GM23338 (cell line): Measurements from ENCODE around the gene GTSE1. TPM values are rescaled to one million over a fixed set of nuclear protein-coding genes. Genes with fewer than 3 reads are reported as not detected.

Experiments used
- ATAC-seq: fragments of 200-7000 bp; cut with Tn5 transposase; 3 replicates; pipeline ENCODE4 v1.9.1; 2020
- DNase-seq: peaks from one replicate; pipeline ENCODE4 v3.0.0-alpha.2; 2015; ENCODE audit warnings: low spot score
- H2AFZ ChIP-seq: fragments of 200-600 bp; sonication (generic); 2 replicates; pipeline ENCODE4 v1.8.0; 2016; ENCODE audit warnings: antibody characterized with exemption, mild to moderate bottlenecking, moderate library complexity
- H3F3A ChIP-seq: fragments of 200-600 bp; sonication (generic); replicated peaks from 2 replicates; pipeline ENCODE4 v1.8.0; 2017; ENCODE audit warnings: antibody characterized with exemption, mixed run types, low read depth
- H3K27ac ChIP-seq: fragments of 200-600 bp; sonication (generic); 2 replicates; pipeline ENCODE4 v1.6.1; 2016; ENCODE audit warnings: low read depth
- H3K27me3 ChIP-seq: fragments of 200-600 bp; sonication (generic); 2 replicates; pipeline ENCODE4 v1.8.0; 2016; ENCODE audit warnings: mild to moderate bottlenecking, mixed run types, moderate library complexity; ENCODE audit not compliant: insufficient read depth
- H3K36me3 ChIP-seq: fragments of 200-600 bp; sonication (generic); 2 replicates; pipeline ENCODE4 v1.8.0; 2016; ENCODE audit warnings: mild to moderate bottlenecking; ENCODE audit not compliant: insufficient read depth
- H3K4me1 ChIP-seq: fragments of 200-600 bp; sonication (generic); 2 replicates; pipeline ENCODE4 v1.8.0; 2016; ENCODE audit warnings: mild to moderate bottlenecking, moderate library complexity; ENCODE audit not compliant: insufficient read depth
- H3K4me2 ChIP-seq: fragments of 200-600 bp; sonication (generic); 2 replicates; pipeline ENCODE4 v1.7.1; 2017; ENCODE audit warnings: mixed run types
- H3K4me3 ChIP-seq: fragments of 200-600 bp; sonication (generic); 2 replicates; pipeline ENCODE4 v1.6.1; 2016; ENCODE audit warnings: mixed run types
- H3K79me2 ChIP-seq: fragments of 200-600 bp; sonication (generic); replicated peaks from 2 replicates; pipeline ENCODE4 v1.8.0; 2017; ENCODE audit warnings: mild to moderate bottlenecking; ENCODE audit not compliant: insufficient read depth
- H3K9me2 ChIP-seq: fragments of 200-600 bp; sonication (generic); 2 replicates; pipeline ENCODE4 v1.8.0; 2017; ENCODE audit not compliant: insufficient read depth
- H4K20me1 ChIP-seq: fragments of 200-600 bp; sonication (generic); replicated peaks from 2 replicates; pipeline ENCODE4 v1.8.0; 2017; ENCODE audit warnings: mild to moderate bottlenecking; ENCODE audit not compliant: insufficient read depth
- H3K27ac Mint-ChIP-seq: 2 replicates; pipeline ENCODE4 v1.8.0; 2020; ENCODE audit warnings: inconsistent platforms, mild to moderate bottlenecking, moderate library complexity, mixed read lengths
- H3K27me3 Mint-ChIP-seq: 3 replicates; pipeline ENCODE4 v1.8.0; 2022; ENCODE audit warnings: low read depth, mild to moderate bottlenecking, moderate library complexity, mixed read lengths, inconsistent platforms; ENCODE audit not compliant: insufficient read depth, poor library complexity
- H3K36me3 Mint-ChIP-seq: 3 replicates; pipeline ENCODE4 v1.8.0; 2021; ENCODE audit warnings: low read depth, mild to moderate bottlenecking, inconsistent platforms, moderate library complexity, mixed read lengths
- H3K4me1 Mint-ChIP-seq: 3 replicates; pipeline ENCODE4 v1.8.0; 2020; ENCODE audit warnings: mild to moderate bottlenecking, inconsistent platforms, mixed read lengths
- H3K4me3 Mint-ChIP-seq: 3 replicates; pipeline ENCODE4 v1.8.0; 2021; ENCODE audit warnings: moderate library complexity, mild to moderate bottlenecking, inconsistent platforms, mixed read lengths
- H3K9me3 Mint-ChIP-seq: 3 replicates; pipeline ENCODE4 v1.8.0; 2020; ENCODE audit warnings: moderate library complexity, mild to moderate bottlenecking, inconsistent platforms, mixed read lengths
- CREB1 ChIP-seq: fragments of 250-450 bp; sonication (Bioruptor Pico); IDR thresholded peaks from 2 replicates; pipeline ENCODE4 v1.5.0; 2020; ENCODE audit warnings: low read depth, mild to moderate bottlenecking, moderate library complexity
- ZNF331 ChIP-seq: fragments of 250-450 bp; sonication (Bioruptor Pico); IDR thresholded peaks from 2 replicates; pipeline ENCODE4 v1.5.0; 2020; ENCODE audit warnings: low read depth, mild to moderate bottlenecking, moderate library complexity
- polyA plus RNA-seq: library from polyadenylated mRNA; unstranded; fragments of >200 nt; fragmentation: Nextera tagmentation; extraction: Ambion mirVana; gene quantifications from 2 replicates; pipeline ENCODE4 v1.2.1, GENCODE V29; 2016
- total RNA-seq: library from RNA; depleted of rRNA; stranded (reverse); fragments of >200 nt; shearing (Covaris generic); gene quantifications from 2 replicates; pipeline ENCODE4 v1.2.3, GENCODE V29; 2014
- TF ChIP-seq, protein P1 (sequence below), 2 experiments: fragments of 200-600 bp in 1 of 2; sonication (generic) in 1 of 2; conservative IDR thresholded peaks; 2 replicates each; pipeline versions ENCODE4 v1.5.1 to v1.6.1; 2016 to 2017; ENCODE audit warnings: antibody characterized with exemption in 2 of 2, low read depth in 2 of 2, mild to moderate bottlenecking in 2 of 2, moderate library complexity in 1 of 2
- TF ChIP-seq, protein P2 (sequence below): IDR thresholded peaks from 2 replicates; pipeline ENCODE4 v1.6.1; 2016; ENCODE audit warnings: antibody characterized with exemption

Gene GTSE1
- total and polyA plus RNA-seq, 2 experiments from 2014 or later = 26.3 to 28.6 TPM

DNA sequence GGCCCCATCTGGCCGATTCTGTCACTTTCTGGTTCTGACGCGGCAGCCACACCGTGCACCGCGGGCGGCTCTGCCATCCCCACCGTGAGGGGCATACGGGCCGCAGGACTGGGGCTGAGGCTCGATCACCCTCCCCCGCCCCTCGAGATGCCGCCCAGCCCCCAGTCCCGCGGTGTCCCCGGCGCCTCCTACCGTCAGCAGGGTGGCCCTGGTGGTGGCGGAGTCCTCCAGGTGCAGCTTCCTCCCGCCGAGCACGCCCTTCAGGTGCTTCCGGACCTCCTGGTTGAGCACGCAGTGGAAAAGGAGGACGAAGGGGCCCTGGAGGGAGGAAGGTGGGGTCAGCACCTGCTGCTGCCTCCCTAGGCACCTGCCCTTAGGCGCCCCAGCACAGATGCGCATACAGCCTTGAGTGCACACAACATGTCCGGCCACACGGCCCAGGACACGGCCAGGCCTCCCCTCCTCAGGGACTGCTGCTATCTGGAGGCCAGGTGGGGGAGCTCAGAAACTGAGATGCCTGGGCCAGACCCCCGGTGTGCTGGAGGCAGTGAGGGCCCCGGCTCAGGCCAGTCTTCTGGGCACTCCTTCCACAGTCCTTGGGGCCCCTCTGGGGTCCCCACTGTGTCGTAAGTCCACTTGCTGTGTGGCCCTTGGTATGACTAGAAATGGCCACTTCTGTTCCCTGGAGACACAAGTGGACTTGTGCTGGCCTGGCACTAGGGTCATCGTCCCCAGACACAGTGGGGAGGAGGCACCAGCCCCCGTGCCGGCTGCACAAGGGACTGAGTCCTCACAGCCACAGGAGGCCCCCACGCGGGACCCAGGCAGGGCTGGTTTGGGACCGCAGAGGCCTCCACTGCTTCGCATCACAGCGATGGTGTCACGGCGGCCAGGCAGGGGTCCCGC, 70.4 kb downstream of the GTSE1 start:
- H3K4me3 Mint-ChIP-seq = no peak overlapping the region
- TF ChIP-seq, protein P1, sequence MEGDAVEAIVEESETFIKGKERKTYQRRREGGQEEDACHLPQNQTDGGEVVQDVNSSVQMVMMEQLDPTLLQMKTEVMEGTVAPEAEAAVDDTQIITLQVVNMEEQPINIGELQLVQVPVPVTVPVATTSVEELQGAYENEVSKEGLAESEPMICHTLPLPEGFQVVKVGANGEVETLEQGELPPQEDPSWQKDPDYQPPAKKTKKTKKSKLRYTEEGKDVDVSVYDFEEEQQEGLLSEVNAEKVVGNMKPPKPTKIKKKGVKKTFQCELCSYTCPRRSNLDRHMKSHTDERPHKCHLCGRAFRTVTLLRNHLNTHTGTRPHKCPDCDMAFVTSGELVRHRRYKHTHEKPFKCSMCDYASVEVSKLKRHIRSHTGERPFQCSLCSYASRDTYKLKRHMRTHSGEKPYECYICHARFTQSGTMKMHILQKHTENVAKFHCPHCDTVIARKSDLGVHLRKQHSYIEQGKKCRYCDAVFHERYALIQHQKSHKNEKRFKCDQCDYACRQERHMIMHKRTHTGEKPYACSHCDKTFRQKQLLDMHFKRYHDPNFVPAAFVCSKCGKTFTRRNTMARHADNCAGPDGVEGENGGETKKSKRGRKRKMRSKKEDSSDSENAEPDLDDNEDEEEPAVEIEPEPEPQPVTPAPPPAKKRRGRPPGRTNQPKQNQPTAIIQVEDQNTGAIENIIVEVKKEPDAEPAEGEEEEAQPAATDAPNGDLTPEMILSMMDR (conservative IDR thresholded peaks at IDR 0.05; ENCODE audit: low read depth in 2 of 2) = peak in 1 of 2 experiments; percentile 19; a peak in 1 of 4 replicates
- TF ChIP-seq, protein P2, sequence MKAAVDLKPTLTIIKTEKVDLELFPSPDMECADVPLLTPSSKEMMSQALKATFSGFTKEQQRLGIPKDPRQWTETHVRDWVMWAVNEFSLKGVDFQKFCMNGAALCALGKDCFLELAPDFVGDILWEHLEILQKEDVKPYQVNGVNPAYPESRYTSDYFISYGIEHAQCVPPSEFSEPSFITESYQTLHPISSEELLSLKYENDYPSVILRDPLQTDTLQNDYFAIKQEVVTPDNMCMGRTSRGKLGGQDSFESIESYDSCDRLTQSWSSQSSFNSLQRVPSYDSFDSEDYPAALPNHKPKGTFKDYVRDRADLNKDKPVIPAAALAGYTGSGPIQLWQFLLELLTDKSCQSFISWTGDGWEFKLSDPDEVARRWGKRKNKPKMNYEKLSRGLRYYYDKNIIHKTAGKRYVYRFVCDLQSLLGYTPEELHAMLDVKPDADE = no peak
- Histone ChIP-seq H3K9me2 (no peaks in the 10 kb centered on the region), H3K4me3 (no peak overlapping the region), H3K27me3 (no peaks in the 10 kb centered on the region), H3K36me3 (no peaks in the 10 kb centered on the region), H4K20me1 (no peaks in the 10 kb centered on the region), H3K4me1 (peaks cover 4% of the 10 kb centered on the region; the same call in 1 of the 2 replicates), H3F3A (0 out of 2 replicates have a peak, but pooled peaks cover 4% of the 10 kb centered on the region), H3K27ac (no peak overlapping the region), H3K4me2 (no peak overlapping the region), H2AFZ (no peak overlapping the region), H3K79me2 (no peaks in the 10 kb centered on the region)
- no peak for DNase-seq
- no peaks in the 10 kb centered on the region for H3K36me3 Mint-ChIP-seq
- peak; percentile 13 for ATAC-seq
- peaks cover 6% of the 10 kb centered on the region for H3K4me1 Mint-ChIP-seq
- H3K27ac Mint-ChIP-seq = no peak overlapping the region
- peaks cover 6% of the 10 kb centered on the region for H3K27me3 Mint-ChIP-seq
- no peaks in the 10 kb centered on the region for H3K9me3 Mint-ChIP-seq

DNA sequence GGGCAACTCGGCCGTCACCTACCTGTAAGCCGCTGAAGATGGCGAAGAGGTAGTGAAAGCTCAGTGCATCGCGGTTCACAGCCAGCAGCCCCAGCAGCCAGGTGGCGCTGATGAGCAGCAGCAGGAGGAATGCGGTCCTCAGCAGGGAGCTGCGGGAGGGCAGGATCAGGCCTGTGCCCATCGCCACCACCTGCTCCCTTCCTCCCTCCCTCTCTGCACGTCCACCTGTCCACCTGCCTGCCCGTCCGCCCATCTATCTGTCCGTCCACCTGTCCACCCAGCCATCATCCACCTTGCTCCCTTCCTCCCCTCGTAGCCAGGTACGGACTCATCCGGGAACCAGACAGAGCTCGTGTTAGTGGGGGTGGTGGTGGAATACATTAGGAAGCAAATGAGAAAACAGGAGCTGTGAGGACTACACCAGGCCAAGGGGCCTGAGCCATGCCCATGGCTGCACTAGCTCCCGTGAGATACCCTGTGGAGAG, 71.1 kb downstream of the GTSE1 start:
- no peak overlapping the region for H3K27ac ChIP-seq
- H2AFZ ChIP-seq = no peak overlapping the region
- ATAC-seq = peak; percentile 88
- no peaks in the 10 kb centered on the region for H3K36me3 ChIP-seq
- H3K4me3 ChIP-seq = no peak overlapping the region
- Mint-ChIP-seq H3K4me1 (peaks cover 6% of the 10 kb centered on the region), H3K4me3 (no peak overlapping the region), H3K36me3 (no peaks in the 10 kb centered on the region), H3K27me3 (peaks cover 6% of the 10 kb centered on the region), H3K9me3 (no peaks in the 10 kb centered on the region), H3K27ac (peak overlapping the region; percentile 14; the same call in 1 of the 2 replicates)
- H3K4me2 ChIP-seq = no peak overlapping the region
- no peaks in the 10 kb centered on the region for H3K79me2 ChIP-seq
- peak; percentile 87 for DNase-seq
- TF ChIP-seq ZNF331 (CRISPR knock-in tag) (no peak), CREB1 (CRISPR knock-in tag) (no peak)
- TF ChIP-seq, protein P2 = no peak
- TF ChIP-seq, protein P1 (conservative IDR thresholded peaks at IDR 0.05; ENCODE audit: low read depth in 2 of 2) = peak; percentile 72 to 99
- H3K27me3 ChIP-seq = no peaks in the 10 kb centered on the region
- peaks cover 4% of the 10 kb centered on the region; the same call in 1 of the 2 replicates for H3K4me1 ChIP-seq
- 0 out of 2 replicates have a peak, but pooled peaks cover 4% of the 10 kb centered on the region for H3F3A ChIP-seq
- no peaks in the 10 kb centered on the region for H3K9me2 ChIP-seq
- no peaks in the 10 kb centered on the region for H4K20me1 ChIP-seq
